ENCODE data around the gene CSF3R.

DNA sequence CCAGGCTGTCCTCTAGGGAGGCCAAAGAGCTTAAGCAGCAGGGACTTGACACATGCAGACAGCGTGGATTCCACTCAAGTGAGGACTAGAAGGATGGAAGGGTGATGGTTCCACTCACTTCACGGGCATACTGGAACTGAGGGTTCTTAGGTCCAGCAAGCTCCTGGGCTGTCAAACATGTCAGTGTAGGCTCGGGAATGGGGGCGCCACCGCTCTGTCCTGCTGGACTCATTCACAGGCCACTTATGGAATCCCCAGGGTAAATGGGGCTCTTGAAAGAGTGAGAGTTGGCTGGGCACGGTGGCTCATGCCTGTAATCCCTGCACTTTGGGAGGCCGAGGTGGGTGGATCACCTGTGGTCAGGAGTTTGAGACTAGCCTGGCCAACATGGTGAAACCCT is 27.7 kb upstream of the CSF3R start:
- TF ChIP-seq, protein P1, sequence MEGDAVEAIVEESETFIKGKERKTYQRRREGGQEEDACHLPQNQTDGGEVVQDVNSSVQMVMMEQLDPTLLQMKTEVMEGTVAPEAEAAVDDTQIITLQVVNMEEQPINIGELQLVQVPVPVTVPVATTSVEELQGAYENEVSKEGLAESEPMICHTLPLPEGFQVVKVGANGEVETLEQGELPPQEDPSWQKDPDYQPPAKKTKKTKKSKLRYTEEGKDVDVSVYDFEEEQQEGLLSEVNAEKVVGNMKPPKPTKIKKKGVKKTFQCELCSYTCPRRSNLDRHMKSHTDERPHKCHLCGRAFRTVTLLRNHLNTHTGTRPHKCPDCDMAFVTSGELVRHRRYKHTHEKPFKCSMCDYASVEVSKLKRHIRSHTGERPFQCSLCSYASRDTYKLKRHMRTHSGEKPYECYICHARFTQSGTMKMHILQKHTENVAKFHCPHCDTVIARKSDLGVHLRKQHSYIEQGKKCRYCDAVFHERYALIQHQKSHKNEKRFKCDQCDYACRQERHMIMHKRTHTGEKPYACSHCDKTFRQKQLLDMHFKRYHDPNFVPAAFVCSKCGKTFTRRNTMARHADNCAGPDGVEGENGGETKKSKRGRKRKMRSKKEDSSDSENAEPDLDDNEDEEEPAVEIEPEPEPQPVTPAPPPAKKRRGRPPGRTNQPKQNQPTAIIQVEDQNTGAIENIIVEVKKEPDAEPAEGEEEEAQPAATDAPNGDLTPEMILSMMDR (conservative IDR thresholded peaks at IDR 0.05; ENCODE audit: low read depth in 2 of 2): peak in 1 of 2 experiments; percentile 28; a peak in 2 of 4 replicates
- no peak for TF ChIP-seq POLR2AphosphoS5 (IDR thresholded peaks at IDR 0.05; ENCODE audit: low read depth)
- TF ChIP-seq, protein P2, sequence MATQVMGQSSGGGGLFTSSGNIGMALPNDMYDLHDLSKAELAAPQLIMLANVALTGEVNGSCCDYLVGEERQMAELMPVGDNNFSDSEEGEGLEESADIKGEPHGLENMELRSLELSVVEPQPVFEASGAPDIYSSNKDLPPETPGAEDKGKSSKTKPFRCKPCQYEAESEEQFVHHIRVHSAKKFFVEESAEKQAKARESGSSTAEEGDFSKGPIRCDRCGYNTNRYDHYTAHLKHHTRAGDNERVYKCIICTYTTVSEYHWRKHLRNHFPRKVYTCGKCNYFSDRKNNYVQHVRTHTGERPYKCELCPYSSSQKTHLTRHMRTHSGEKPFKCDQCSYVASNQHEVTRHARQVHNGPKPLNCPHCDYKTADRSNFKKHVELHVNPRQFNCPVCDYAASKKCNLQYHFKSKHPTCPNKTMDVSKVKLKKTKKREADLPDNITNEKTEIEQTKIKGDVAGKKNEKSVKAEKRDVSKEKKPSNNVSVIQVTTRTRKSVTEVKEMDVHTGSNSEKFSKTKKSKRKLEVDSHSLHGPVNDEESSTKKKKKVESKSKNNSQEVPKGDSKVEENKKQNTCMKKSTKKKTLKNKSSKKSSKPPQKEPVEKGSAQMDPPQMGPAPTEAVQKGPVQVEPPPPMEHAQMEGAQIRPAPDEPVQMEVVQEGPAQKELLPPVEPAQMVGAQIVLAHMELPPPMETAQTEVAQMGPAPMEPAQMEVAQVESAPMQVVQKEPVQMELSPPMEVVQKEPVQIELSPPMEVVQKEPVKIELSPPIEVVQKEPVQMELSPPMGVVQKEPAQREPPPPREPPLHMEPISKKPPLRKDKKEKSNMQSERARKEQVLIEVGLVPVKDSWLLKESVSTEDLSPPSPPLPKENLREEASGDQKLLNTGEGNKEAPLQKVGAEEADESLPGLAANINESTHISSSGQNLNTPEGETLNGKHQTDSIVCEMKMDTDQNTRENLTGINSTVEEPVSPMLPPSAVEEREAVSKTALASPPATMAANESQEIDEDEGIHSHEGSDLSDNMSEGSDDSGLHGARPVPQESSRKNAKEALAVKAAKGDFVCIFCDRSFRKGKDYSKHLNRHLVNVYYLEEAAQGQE (IDR thresholded peaks at IDR 0.05; ENCODE audit: unreplicated experiment): no peak
- TF ChIP-seq EZH2 (IDR thresholded peaks at IDR 0.05; ENCODE audit: low read depth, unreplicated experiment): no peak
- no peak for TF ChIP-seq NANOG (IDR thresholded peaks at IDR 0.05; ENCODE audit: borderline replicate concordance)
- TF ChIP-seq CREB1 (CRISPR knock-in tag; IDR thresholded peaks at IDR 0.05; ENCODE audit: low read depth): no peak
- TF ChIP-seq JUNB (IDR thresholded peaks at IDR 0.05; ENCODE audit: unreplicated experiment): no peak
- TF ChIP-seq, protein P3, sequence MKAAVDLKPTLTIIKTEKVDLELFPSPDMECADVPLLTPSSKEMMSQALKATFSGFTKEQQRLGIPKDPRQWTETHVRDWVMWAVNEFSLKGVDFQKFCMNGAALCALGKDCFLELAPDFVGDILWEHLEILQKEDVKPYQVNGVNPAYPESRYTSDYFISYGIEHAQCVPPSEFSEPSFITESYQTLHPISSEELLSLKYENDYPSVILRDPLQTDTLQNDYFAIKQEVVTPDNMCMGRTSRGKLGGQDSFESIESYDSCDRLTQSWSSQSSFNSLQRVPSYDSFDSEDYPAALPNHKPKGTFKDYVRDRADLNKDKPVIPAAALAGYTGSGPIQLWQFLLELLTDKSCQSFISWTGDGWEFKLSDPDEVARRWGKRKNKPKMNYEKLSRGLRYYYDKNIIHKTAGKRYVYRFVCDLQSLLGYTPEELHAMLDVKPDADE (IDR thresholded peaks at IDR 0.05): no peak
- no peak for TF ChIP-seq EZH2phosphoT487 (IDR thresholded peaks at IDR 0.05; ENCODE audit: unreplicated experiment)
- no peak for TF ChIP-seq STAT1 (IDR thresholded peaks at IDR 0.05; ENCODE audit: unreplicated experiment)
